Fibroblast of lung (primary cell): ENCODE results near the gene ABCC5. TPM values are rescaled to one million over a fixed set of nuclear protein-coding genes. Genes with fewer than 3 reads are reported as not detected.

Source experiments
- DNase-seq, 2 donors: peaks; one replicate each; pipeline versions ENCODE4 v3.0.0 to v3.0.0-alpha.2; 2010; ENCODE audit warnings: low read depth in 2 of 2
- H2AFZ ChIP-seq: 2 replicates; pipeline ENCODE4 v1.5.1; 2012; ENCODE audit warnings: low read length, control low read depth, inconsistent platforms
- H3K27ac ChIP-seq: 2 replicates; pipeline ENCODE4 v1.5.1; 2011; ENCODE audit warnings: low read length, control low read depth; ENCODE audit not compliant: insufficient read depth
- H3K27me3 ChIP-seq: 2 replicates; pipeline ENCODE4 v1.5.1; 2011; ENCODE audit warnings: mild to moderate bottlenecking, low read length; ENCODE audit not compliant: control insufficient read depth, insufficient read depth
- H3K36me3 ChIP-seq: 2 replicates; pipeline ENCODE4 v1.5.1; 2011; ENCODE audit warnings: low read length; ENCODE audit not compliant: control insufficient read depth, insufficient read depth
- H3K4me1 ChIP-seq: 2 replicates; pipeline ENCODE4 v1.5.1; 2011; ENCODE audit warnings: low read length; ENCODE audit not compliant: control insufficient read depth, insufficient read depth; ENCODE audit errors: extremely low read depth
- H3K4me2 ChIP-seq: 2 replicates; pipeline ENCODE4 v1.5.1; 2011; ENCODE audit warnings: low read length, control low read depth; ENCODE audit not compliant: insufficient read depth; ENCODE audit errors: extremely low read depth
- H3K4me3 ChIP-seq, 4 experiments: fragments of 200-600 bp in 1 of 4; sonication (generic) in 1 of 4; replicated peaks in 1 of 4; 2 replicates each; pipeline ENCODE4 v1.5.1; 2011 to 2016; ENCODE audit warnings: low read length in 4 of 4, low read depth in 3 of 4, mild to moderate bottlenecking in 3 of 4, control low read depth in 2 of 4, inconsistent platforms in 1 of 4, mixed read lengths in 1 of 4; ENCODE audit not compliant: insufficient read depth in 1 of 4; ENCODE audit errors: control extremely low read depth in 1 of 4
- H3K79me2 ChIP-seq: 2 replicates; pipeline ENCODE4 v1.5.1; 2012; ENCODE audit warnings: mild to moderate bottlenecking, low read length, inconsistent platforms; ENCODE audit not compliant: control insufficient read depth, insufficient read depth
- H3K9ac ChIP-seq: 2 replicates; pipeline ENCODE4 v1.5.1; 2011; ENCODE audit warnings: mild to moderate bottlenecking, low read length, control low read depth; ENCODE audit not compliant: insufficient read depth
- H3K9me3 ChIP-seq: 2 replicates; pipeline ENCODE4 v1.5.1; 2012; ENCODE audit warnings: low read depth, low read length; ENCODE audit not compliant: control insufficient read depth, insufficient read depth
- H4K20me1 ChIP-seq: 2 replicates; pipeline ENCODE4 v1.5.1; 2011; ENCODE audit warnings: low read length; ENCODE audit not compliant: control insufficient read depth, insufficient read depth; ENCODE audit errors: extremely low read depth
- EZH2 ChIP-seq: IDR thresholded peaks from 2 replicates; pipeline ENCODE4 v1.5.1; 2012; ENCODE audit warnings: low read length, control low read depth, mild to moderate bottlenecking; ENCODE audit errors: missing control alignments
- polyA plus RNA-seq, 2 donors: library from polyadenylated mRNA; depleted of rRNA in 1 of 2; stranded (reverse) in 1 of 2; unstranded in 1 of 2; fragments of >200 nt; gene quantifications; 2 replicates each; pipeline ENCODE4 v1.2.1, GENCODE V29; 2011 to 2012; ENCODE audit warnings: missing spikeins in 1 of 2
- total RNA-seq: library from RNA; depleted of rRNA; stranded (reverse); fragments of >200 nt; gene quantifications from 2 replicates; pipeline ENCODE4 v1.2.1, GENCODE V29; 2014
- TF ChIP-seq, protein P1 (sequence below), 2 donors: IDR thresholded peaks in 1 of 2; conservative IDR thresholded peaks in 1 of 2; 1 replicate in 1 of 2; 2 replicates in 1 of 2; pipeline ENCODE4 v1.5.1; 2011 to 2012; ENCODE audit warnings: low read length in 2 of 2, control low read depth in 1 of 2, inconsistent platforms in 1 of 2, low read depth in 1 of 2, mild to moderate bottlenecking in 1 of 2

The ABCC5 gene
- total and polyA plus RNA-seq, 2 donors (not counting 1 experiment from before 2014, with no cell fraction given) = 13.2 to 18.8 TPM

DNA sequence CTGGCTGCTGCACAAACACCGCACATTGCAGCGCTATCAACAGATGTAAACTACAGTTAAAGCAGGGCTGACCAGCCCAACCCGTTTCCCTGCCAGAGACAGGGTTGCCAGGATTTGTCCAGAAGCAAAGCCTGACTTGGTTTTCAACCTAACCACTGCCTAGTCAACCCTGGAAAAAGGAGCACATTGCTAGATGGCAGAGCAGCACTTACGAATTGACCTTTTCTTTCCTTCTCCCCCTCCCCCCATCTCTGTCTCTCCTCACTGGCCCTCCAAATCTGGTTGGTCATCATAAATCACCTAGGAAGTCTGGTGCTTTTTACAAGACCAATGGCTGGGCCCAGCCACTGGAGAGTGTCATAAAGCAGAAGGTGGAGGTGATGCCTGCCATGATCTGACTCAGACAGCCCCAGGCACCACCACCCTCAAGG, 51.3 kb downstream of the ABCC5 start:
- peaks cover 6% of the 10 kb centered on the region for H3K36me3 ChIP-seq
- H3K4me1 ChIP-seq = no peaks in the 10 kb centered on the region
- no peak overlapping the region for H3K27ac ChIP-seq
- H3K4me2 ChIP-seq = no peak overlapping the region
- H2AFZ ChIP-seq = no peak overlapping the region
- H3K27me3 ChIP-seq = no peaks in the 10 kb centered on the region
- no peaks in the 10 kb centered on the region for H4K20me1 ChIP-seq
- no peak for TF ChIP-seq EZH2
- TF ChIP-seq, protein P1, sequence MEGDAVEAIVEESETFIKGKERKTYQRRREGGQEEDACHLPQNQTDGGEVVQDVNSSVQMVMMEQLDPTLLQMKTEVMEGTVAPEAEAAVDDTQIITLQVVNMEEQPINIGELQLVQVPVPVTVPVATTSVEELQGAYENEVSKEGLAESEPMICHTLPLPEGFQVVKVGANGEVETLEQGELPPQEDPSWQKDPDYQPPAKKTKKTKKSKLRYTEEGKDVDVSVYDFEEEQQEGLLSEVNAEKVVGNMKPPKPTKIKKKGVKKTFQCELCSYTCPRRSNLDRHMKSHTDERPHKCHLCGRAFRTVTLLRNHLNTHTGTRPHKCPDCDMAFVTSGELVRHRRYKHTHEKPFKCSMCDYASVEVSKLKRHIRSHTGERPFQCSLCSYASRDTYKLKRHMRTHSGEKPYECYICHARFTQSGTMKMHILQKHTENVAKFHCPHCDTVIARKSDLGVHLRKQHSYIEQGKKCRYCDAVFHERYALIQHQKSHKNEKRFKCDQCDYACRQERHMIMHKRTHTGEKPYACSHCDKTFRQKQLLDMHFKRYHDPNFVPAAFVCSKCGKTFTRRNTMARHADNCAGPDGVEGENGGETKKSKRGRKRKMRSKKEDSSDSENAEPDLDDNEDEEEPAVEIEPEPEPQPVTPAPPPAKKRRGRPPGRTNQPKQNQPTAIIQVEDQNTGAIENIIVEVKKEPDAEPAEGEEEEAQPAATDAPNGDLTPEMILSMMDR (conservative IDR thresholded peaks at IDR 0.05 in 1 of 2, IDR thresholded peaks at IDR 0.05 in 1 of 2; ENCODE audit: low read depth in 1 of 2, low read length in 2 of 2) = no peak
- no peak overlapping the region for H3K9ac ChIP-seq
- no peak for DNase-seq
- no peak overlapping the region for H3K4me3 ChIP-seq
- H3K9me3 ChIP-seq = no peaks in the 10 kb centered on the region
- H3K79me2 ChIP-seq = no peaks in the 10 kb centered on the region

DNA sequence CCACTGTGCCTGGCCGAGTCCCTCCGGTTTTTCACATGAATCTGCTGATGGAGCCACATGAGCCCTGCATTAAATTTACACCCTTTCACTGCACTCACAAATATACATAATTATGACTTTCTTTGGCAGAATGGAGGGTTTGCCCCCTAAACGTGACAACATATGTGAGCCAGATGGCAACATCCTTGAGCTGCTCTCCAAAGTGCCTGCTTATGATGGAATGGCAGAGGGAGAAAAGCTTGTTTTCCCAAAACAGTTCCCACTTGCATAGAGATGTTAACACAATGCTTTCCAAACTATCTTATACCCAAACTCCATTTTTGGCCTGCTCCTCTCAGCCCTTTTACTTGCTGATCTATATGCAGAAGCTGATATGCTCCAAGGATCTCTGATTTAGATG, 54.9 kb downstream of the ABCC5 start:
- Histone ChIP-seq H4K20me1 (no peaks in the 10 kb centered on the region), H3K9ac (no peak overlapping the region), H3K4me1 (no peaks in the 10 kb centered on the region), H3K4me3 (no peak overlapping the region), H3K36me3 (peaks cover 6% of the 10 kb centered on the region), H3K79me2 (no peaks in the 10 kb centered on the region), H2AFZ (no peak overlapping the region), H3K9me3 (no peaks in the 10 kb centered on the region), H3K27me3 (no peaks in the 10 kb centered on the region), H3K27ac (no peak overlapping the region), H3K4me2 (no peak overlapping the region)
- TF ChIP-seq, protein P1 (conservative IDR thresholded peaks at IDR 0.05 in 1 of 2, IDR thresholded peaks at IDR 0.05 in 1 of 2; ENCODE audit: low read depth in 1 of 2, low read length in 2 of 2) = no peak
- no peak for TF ChIP-seq EZH2
- no peak for DNase-seq

- H2AFZ ChIP-seq = no peak overlapping the region
- H3K4me2 ChIP-seq = no peak overlapping the region
- H3K27ac ChIP-seq = no peak overlapping the region
- H3K27me3 ChIP-seq = no peaks in the 10 kb centered on the region
- H3K36me3 ChIP-seq = peaks cover 2% of the 10 kb centered on the region
- H3K9me3 ChIP-seq = no peaks in the 10 kb centered on the region
- no peak for DNase-seq
- no peaks in the 10 kb centered on the region for H4K20me1 ChIP-seq
- H3K79me2 ChIP-seq = no peaks in the 10 kb centered on the region
- no peak overlapping the region for H3K4me3 ChIP-seq
- no peak for TF ChIP-seq EZH2
- H3K4me1 ChIP-seq = no peaks in the 10 kb centered on the region
- H3K9ac ChIP-seq = no peak overlapping the region
These were observed 58.5 kb downstream of the ABCC5 start for GRCh38 chr3:183959214-183959613.
